GM19438 (cell line): ENCODE data around the gene CD44.

Experiments used
- ATAC-seq: cut with Tn5 transposase; IDR thresholded peaks from one replicate; pipeline ENCODE4 v1.9.1; 2021; ENCODE audit warnings: low read depth; ENCODE audit not compliant: unreplicated experiment

The CD44 gene

GRCh38 chr11:35136311-35136710, 2.7 kb upstream of the CD44 start:
- no peak for ATAC-seq

GRCh38 chr11:35138058-35138457, 913 bp upstream of the CD44 start:
- ATAC-seq, result no peak

GRCh38 chr11:35138606-35138942, 397 bp upstream of the CD44 start:
- ATAC-seq, result no peak

GRCh38 chr11:35139722-35140282, 831 bp downstream of the CD44 start:
- no peak for ATAC-seq

- no peak for ATAC-seq
Measured at GRCh38 chr11:35141071-35141470, 2.1 kb downstream of the CD44 start.

- no peak for ATAC-seq
Measured at GRCh38 chr11:35141571-35141971, 2.6 kb downstream of the CD44 start.

- no peak for ATAC-seq
Measured at GRCh38 chr11:35142481-35143075, 3.6 kb downstream of the CD44 start.

- no peak for ATAC-seq
Measured at GRCh38 chr11:35143297-35144135, 4.5 kb downstream of the CD44 start.

- peak; percentile 41 for ATAC-seq
Measured at GRCh38 chr11:35144136-35144741, 5.3 kb downstream of the CD44 start.

GRCh38 chr11:35144806-35145205, 5.8 kb downstream of the CD44 start:
- ATAC-seq, result no peak

- peak; percentile 54 for ATAC-seq
Measured at GRCh38 chr11:35145271-35145670, 6.3 kb downstream of the CD44 start.

- ATAC-seq, result no peak
Measured at GRCh38 chr11:35146074-35146521, 7.1 kb downstream of the CD44 start.

GRCh38 chr11:35146711-35147110, 7.7 kb downstream of the CD44 start:
- ATAC-seq, result no peak

GRCh38 chr11:35147235-35147634, 8.3 kb downstream of the CD44 start:
- no peak for ATAC-seq

GRCh38 chr11:35148163-35148837, 9.3 kb downstream of the CD44 start:
- no peak for ATAC-seq

GRCh38 chr11:35150454-35150853, 11.5 kb downstream of the CD44 start:
- ATAC-seq, result no peak

GRCh38 chr11:35151241-35151640, 12.3 kb downstream of the CD44 start:
- ATAC-seq, result no peak

GRCh38 chr11:35151683-35152280, 12.8 kb downstream of the CD44 start:
- no peak for ATAC-seq

- no peak for ATAC-seq
Measured at GRCh38 chr11:35152575-35152974, 13.6 kb downstream of the CD44 start.

- ATAC-seq, result no peak
Measured at GRCh38 chr11:35153280-35153679, 14.3 kb downstream of the CD44 start.

GRCh38 chr11:35154952-35155351, 16.0 kb downstream of the CD44 start:
- no peak for ATAC-seq
